Adrenal gland (tissue), 12 donors: ENCODE data around the gene FRK. TPM values are rescaled to one million over a fixed set of nuclear protein-coding genes. Genes with fewer than 3 reads are reported as not detected.

Experiments used
- DNase-seq, 7 donors: peaks; one replicate each; pipeline ENCODE4 v3.0.0-alpha.2; 2019 to 2020
- H3K27ac ChIP-seq, 5 donors: fragments of 200-600 bp; sonication (generic) in 4 of 5; 1 replicate in 3 of 5; 2 replicates in 2 of 5; pipeline versions ENCODE4 v1.5.1 to v1.8.0; 2016 to 2020; ENCODE audit warnings: mild to moderate bottlenecking in 1 of 5
- H3K27me3 ChIP-seq: fragments of 200-600 bp; 2 replicates; pipeline ENCODE4 v1.8.0; 2021
- H3K36me3 ChIP-seq, 2 donors: fragments of 200-600 bp; replicated peaks in 1 of 2; 1 replicate in 1 of 2; 2 replicates in 1 of 2; pipeline versions ENCODE4 v1.5.1 to v1.8.0; 2018 to 2022
- H3K4me1 ChIP-seq, 2 donors: fragments of 200-600 bp; replicated peaks in 1 of 2; 1 replicate in 1 of 2; 2 replicates in 1 of 2; pipeline versions ENCODE4 v1.5.1 to v1.8.0; 2018 to 2021
- H3K4me3 ChIP-seq, 4 donors: fragments of 200-600 bp; sonication (generic) in 3 of 4; one replicate each; pipeline ENCODE4 v1.5.1; 2016 to 2018
- H3K9me3 ChIP-seq, 3 donors: fragments of 200-600 bp; sonication (generic) in 1 of 3; replicated peaks in 1 of 3; 1 replicate in 2 of 3; 2 replicates in 1 of 3; pipeline versions ENCODE4 v1.5.1 to v1.8.0; 2016 to 2021
- CTCF ChIP-seq, 6 experiments: fragments of 450-650 bp in 4 of 6; fragments of 200-600 bp in 2 of 6; sonication (generic) in 1 of 6; IDR thresholded peaks; 1 replicate in 5 of 6; 2 replicates in 1 of 6; pipeline versions ENCODE4 v1.5.1 to v1.8.0; 2016 to 2021; ENCODE audit warnings: antibody characterized with exemption in 6 of 6, mild to moderate bottlenecking in 2 of 6, moderate library complexity in 1 of 6
- POLR2A ChIP-seq, 2 donors: fragments of 450-650 bp; IDR thresholded peaks; one replicate each; pipeline ENCODE4 v1.6.1; 2017; ENCODE audit warnings: antibody characterized with exemption in 2 of 2, mild to moderate bottlenecking in 2 of 2, moderate library complexity in 1 of 2
- WGBS, 4 donors: extraction: QIAGEN DNeasy Blood & Tissue Kit in 2 of 4; methylation state at CpG; one replicate each; pipeline versions ENCODE4 v1.1.5 to v1.1.7; 2013 to 2017; 5-methylcytosine and 5-hydroxymethylcytosine counted together
- intact Hi-C, 2 donors: fragments of 100-400 bp; cut with DNase I; formaldehyde crosslinking; loops; one replicate each; pipeline versions ENCODE4 v1.14.1 to v1.15.0; 2022 to 2023
- polyA plus RNA-seq, 3 donors: library from polyadenylated mRNA; stranded (reverse); fragments of 200-250 nt in 2 of 3; fragments of 350-450 nt in 1 of 3; fragmentation: Illumina TruSeq in 1 of 3; extraction: RNeasy Lipid Tissue Mini Kit (QIAGEN cat#74804) in 1 of 3; gene quantifications; one replicate each; pipeline ENCODE4 v1.2.3, GENCODE V29; 2013 to 2014
- total RNA-seq, 9 donors: library from RNA; depleted of rRNA in 4 of 9; stranded (reverse); fragments of >200 nt in 4 of 9; fragments of 120-200 nt in 1 of 9; fragmentation: NEBNext Ultra II Directional in 1 of 9; extraction: Animal tissue kit (Norgen Biotek cat#: 25700) in 1 of 9; gene quantifications; one replicate each; pipeline versions ENCODE4 v1.1.0 to v1.2.4, GENCODE V29; 2013 to 2023
- donor health status: healthy with polysubstance abuse.
- donor health status: Bipolar disorder and iron deficiency.
- donor health status: DM: yes; HTN: yes; CAD: no.
- donor health status: DM: no; HTN: no; CAD: no.
- donor health status: DM: no; HTN: no; CAD: no.
- donor health status: DM: yes; HTN: yes; CAD: no.

Gene FRK
- total and polyA plus RNA-seq, 12 donors, result 0.30 to 5.1 (median 2.5) TPM

- no peaks in the 10 kb centered on the region for H3K27me3 ChIP-seq
- H3K27ac ChIP-seq, result no peak overlapping the region
- H3K4me3 ChIP-seq, result no peak overlapping the region
- TF ChIP-seq CTCF (IDR thresholded peaks at IDR 0.05) (no peak), POLR2A (IDR thresholded peaks at IDR 0.05) (no peak)
- DNase-seq, result no peak
- H3K9me3 ChIP-seq, result no peaks in the 10 kb centered on the region
- WGBS, 4 donors, result 86 to 97% (median 87%) methylated on average over 2 of the region's 2 CpGs
- no peaks in the 10 kb centered on the region for H3K36me3 ChIP-seq
- intact Hi-C loops, result no loop called here
- no peaks in the 10 kb centered on the region for H3K4me1 ChIP-seq
Observed at GRCh38 chr6:116084284-116084683, 23.6 kb upstream of the FRK start.

GRCh38 chr6:116083052-116083451 lies 22.4 kb upstream of the FRK start:
- no peak overlapping the region for H3K4me3 ChIP-seq
- TF ChIP-seq CTCF (IDR thresholded peaks at IDR 0.05), result no peak
- intact Hi-C loops, result no loop called here

GRCh38 chr6:116078945-116079344 lies 18.3 kb upstream of the FRK start:
- TF ChIP-seq CTCF (IDR thresholded peaks at IDR 0.05), result no peak
- TF ChIP-seq POLR2A (IDR thresholded peaks at IDR 0.05), result no peak
- H3K4me3 ChIP-seq, result no peak overlapping the region
- no peaks in the 10 kb centered on the region for H3K9me3 ChIP-seq
- H3K4me1 ChIP-seq, result no peaks in the 10 kb centered on the region
- whole genome bisulfite sequencing, 4 donors, result 95 to 100% (median 98%) methylated on average over 3 of the region's 3 CpGs
- no peak for DNase-seq
- intact Hi-C loops, result no loop called here
- no peaks in the 10 kb centered on the region for H3K36me3 ChIP-seq
- H3K27ac ChIP-seq, result no peak overlapping the region
- no peaks in the 10 kb centered on the region for H3K27me3 ChIP-seq

More at GRCh38 chr6:116083052-116083451, 22.4 kb upstream of the FRK start:
- H3K36me3 ChIP-seq, result no peaks in the 10 kb centered on the region
- H3K4me1 ChIP-seq, result no peaks in the 10 kb centered on the region
- no peak for DNase-seq
- no peaks in the 10 kb centered on the region for H3K9me3 ChIP-seq
- no peaks in the 10 kb centered on the region for H3K27me3 ChIP-seq
- no peak overlapping the region for H3K27ac ChIP-seq
- WGBS, 4 donors, result 85 to 95% (median 89%) methylated on average over 5 of the region's 5 CpGs

GRCh38 chr6:116078522-116078921 lies 17.8 kb upstream of the FRK start:
- Histone ChIP-seq H3K27ac (no peak overlapping the region), H3K36me3 (no peaks in the 10 kb centered on the region), H3K9me3 (no peaks in the 10 kb centered on the region), H3K4me3 (no peak overlapping the region), H3K27me3 (no peaks in the 10 kb centered on the region), H3K4me1 (no peaks in the 10 kb centered on the region)
- intact Hi-C loops, result no loop called here
- 68 to 89% (median 83%) methylated on average over 3 of the region's 3 CpGs for WGBS, 4 donors
- TF ChIP-seq POLR2A (IDR thresholded peaks at IDR 0.05), result no peak
- TF ChIP-seq CTCF (IDR thresholded peaks at IDR 0.05), result no peak
- DNase-seq, result no peak
